HCT116 (cell line): Measurements from ENCODE around the gene PSMG3.

Source experiments
- CTCF ChIP-seq, 3 experiments: fragments of 200-600 bp in 1 of 3; sonication (generic) in 1 of 3; IDR thresholded peaks in 2 of 3; conservative IDR thresholded peaks in 1 of 3; 2 replicates each; pipeline ENCODE4 v1.5.1; 2012 to 2017; ENCODE audit warnings: low read depth in 2 of 3, low read length in 2 of 3, antibody characterized with exemption in 1 of 3, borderline replicate concordance in 1 of 3, control low read depth in 1 of 3, mild to moderate bottlenecking in 1 of 3, mixed read lengths in 1 of 3, mixed run types in 1 of 3, moderate library complexity in 1 of 3; ENCODE audit not compliant: insufficient read depth in 1 of 3
- YY1 ChIP-seq: IDR thresholded peaks from 2 replicates; pipeline ENCODE4 v1.6.1; 2011; ENCODE audit warnings: low read length, low read depth, moderate library complexity, mild to moderate bottlenecking; ENCODE audit not compliant: insufficient replicate concordance; ENCODE audit errors: extremely low read depth

- TF ChIP-seq CTCF (IDR thresholded peaks at IDR 0.05 in 2 of 3, conservative IDR thresholded peaks at IDR 0.05 in 1 of 3; ENCODE audit: borderline replicate concordance in 1 of 3, insufficient read depth in 1 of 3, low read depth in 2 of 3, low read length in 2 of 3) (no peak), YY1 (no peak)
These were observed 17.6 kb downstream of the PSMG3 start for GRCh38 chr7:1552200-1552599.
